Measurements from ENCODE around the gene STYXL1. TPM values are rescaled to one million over a fixed set of nuclear protein-coding genes. Genes with fewer than 3 reads are reported as not detected.

Gene STYXL1
- total and polyA plus RNA-seq, 4 donors: 16.4 to 27.5 (median 17.1) TPM

DNA sequence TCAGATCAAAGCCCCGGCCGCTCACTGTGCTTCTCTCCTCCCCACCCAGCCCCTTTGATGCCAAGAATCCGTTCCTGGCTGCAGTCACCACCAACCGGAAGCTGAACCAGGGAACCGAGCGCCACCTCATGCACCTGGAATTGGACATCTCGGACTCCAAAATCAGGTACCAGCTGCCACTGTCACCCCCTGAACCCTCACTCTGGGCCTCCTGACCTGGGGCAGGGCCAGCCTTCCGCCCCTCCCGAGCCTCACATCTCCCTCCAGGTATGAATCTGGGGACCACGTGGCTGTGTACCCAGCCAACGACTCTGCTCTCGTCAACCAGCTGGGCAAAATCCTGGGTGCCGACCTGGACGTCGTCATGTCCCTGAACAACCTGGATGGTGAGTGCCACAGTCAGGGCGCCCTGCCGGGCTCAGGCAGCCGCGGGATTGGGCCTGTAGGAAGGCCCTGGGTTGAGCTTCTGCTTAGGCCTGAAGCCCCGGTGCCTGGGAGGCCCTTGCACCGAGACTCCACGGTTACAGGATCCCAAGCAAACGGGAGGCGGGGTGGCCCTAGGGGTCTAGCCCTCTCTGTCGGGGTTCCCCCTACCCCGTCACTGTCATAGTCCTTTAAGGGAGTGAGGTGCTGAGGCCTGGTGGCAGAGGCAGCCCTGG, 64.2 kb downstream of the STYXL1 start:
- DNase-seq (ENCODE audit: low spot score): no peak
- Histone ChIP-seq H3K9ac (ENCODE audit: low read depth in 1 of 2, low read length in 2 of 2) (no peak overlapping the region), H3K27me3 (ENCODE audit: control insufficient read depth in 4 of 4, insufficient read depth in 4 of 4, low read length in 3 of 4) (no peaks in the 10 kb centered on the region), H3K4me3 (ENCODE audit: low read depth in 1 of 3, low read length in 3 of 3) (no peak overlapping the region), H3K36me3 (ENCODE audit: control insufficient read depth in 4 of 4, insufficient read depth in 3 of 4, low read depth in 1 of 4, low read length in 3 of 4) (peaks cover 42 to 79% (median 52%) of the 10 kb centered on the region in 4 donors), H3K9me3 (ENCODE audit: control insufficient read depth in 4 of 4, low read length in 3 of 4) (no peaks in the 10 kb centered on the region), H3K27ac (ENCODE audit: low read depth in 1 of 2, low read length in 2 of 2) (no peak overlapping the region), H3K4me1 (ENCODE audit: control insufficient read depth in 4 of 4, insufficient read depth in 4 of 4, low read length in 3 of 4) (peaks cover 5 to 44% (median 21%) of the 10 kb centered on the region in 4 donors)
- WGBS: 89% methylated on average over 26 of the region's 26 CpGs
- TF ChIP-seq, protein P1, sequence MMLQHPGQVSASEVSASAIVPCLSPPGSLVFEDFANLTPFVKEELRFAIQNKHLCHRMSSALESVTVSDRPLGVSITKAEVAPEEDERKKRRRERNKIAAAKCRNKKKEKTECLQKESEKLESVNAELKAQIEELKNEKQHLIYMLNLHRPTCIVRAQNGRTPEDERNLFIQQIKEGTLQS (IDR thresholded peaks at IDR 0.05): no peak
- TF ChIP-seq RAD21 (IDR thresholded peaks at IDR 0.05) (no peak), FOXA2 (IDR thresholded peaks at IDR 0.05) (no peak), GABPA (IDR thresholded peaks at IDR 0.05 in 1 of 2, conservative IDR thresholded peaks at IDR 0.05 in 1 of 2) (no peak), HNF4G (IDR thresholded peaks at IDR 0.05) (no peak), YY1 (IDR thresholded peaks at IDR 0.05) (no peak), SP1 (IDR thresholded peaks at IDR 0.05) (no peak), NR2F2 (IDR thresholded peaks at IDR 0.05) (no peak), JUND (IDR thresholded peaks at IDR 0.05) (no peak), FOXA1 (IDR thresholded peaks at IDR 0.05) (no peak), EGR1 (IDR thresholded peaks at IDR 0.05; ENCODE audit: low read depth in 2 of 2) (no peak), TAF1 (conservative IDR thresholded peaks at IDR 0.05) (no peak), HNF4A (conservative IDR thresholded peaks at IDR 0.05) (no peak)
- TF ChIP-seq, protein P2, sequence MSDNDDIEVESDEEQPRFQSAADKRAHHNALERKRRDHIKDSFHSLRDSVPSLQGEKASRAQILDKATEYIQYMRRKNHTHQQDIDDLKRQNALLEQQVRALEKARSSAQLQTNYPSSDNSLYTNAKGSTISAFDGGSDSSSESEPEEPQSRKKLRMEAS (IDR thresholded peaks at IDR 0.05): no peak
- TF ChIP-seq, protein P3, sequence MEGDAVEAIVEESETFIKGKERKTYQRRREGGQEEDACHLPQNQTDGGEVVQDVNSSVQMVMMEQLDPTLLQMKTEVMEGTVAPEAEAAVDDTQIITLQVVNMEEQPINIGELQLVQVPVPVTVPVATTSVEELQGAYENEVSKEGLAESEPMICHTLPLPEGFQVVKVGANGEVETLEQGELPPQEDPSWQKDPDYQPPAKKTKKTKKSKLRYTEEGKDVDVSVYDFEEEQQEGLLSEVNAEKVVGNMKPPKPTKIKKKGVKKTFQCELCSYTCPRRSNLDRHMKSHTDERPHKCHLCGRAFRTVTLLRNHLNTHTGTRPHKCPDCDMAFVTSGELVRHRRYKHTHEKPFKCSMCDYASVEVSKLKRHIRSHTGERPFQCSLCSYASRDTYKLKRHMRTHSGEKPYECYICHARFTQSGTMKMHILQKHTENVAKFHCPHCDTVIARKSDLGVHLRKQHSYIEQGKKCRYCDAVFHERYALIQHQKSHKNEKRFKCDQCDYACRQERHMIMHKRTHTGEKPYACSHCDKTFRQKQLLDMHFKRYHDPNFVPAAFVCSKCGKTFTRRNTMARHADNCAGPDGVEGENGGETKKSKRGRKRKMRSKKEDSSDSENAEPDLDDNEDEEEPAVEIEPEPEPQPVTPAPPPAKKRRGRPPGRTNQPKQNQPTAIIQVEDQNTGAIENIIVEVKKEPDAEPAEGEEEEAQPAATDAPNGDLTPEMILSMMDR (IDR thresholded peaks at IDR 0.05; ENCODE audit: low read depth, low read length, missing input control): no peak
- TF ChIP-seq, protein P4, sequence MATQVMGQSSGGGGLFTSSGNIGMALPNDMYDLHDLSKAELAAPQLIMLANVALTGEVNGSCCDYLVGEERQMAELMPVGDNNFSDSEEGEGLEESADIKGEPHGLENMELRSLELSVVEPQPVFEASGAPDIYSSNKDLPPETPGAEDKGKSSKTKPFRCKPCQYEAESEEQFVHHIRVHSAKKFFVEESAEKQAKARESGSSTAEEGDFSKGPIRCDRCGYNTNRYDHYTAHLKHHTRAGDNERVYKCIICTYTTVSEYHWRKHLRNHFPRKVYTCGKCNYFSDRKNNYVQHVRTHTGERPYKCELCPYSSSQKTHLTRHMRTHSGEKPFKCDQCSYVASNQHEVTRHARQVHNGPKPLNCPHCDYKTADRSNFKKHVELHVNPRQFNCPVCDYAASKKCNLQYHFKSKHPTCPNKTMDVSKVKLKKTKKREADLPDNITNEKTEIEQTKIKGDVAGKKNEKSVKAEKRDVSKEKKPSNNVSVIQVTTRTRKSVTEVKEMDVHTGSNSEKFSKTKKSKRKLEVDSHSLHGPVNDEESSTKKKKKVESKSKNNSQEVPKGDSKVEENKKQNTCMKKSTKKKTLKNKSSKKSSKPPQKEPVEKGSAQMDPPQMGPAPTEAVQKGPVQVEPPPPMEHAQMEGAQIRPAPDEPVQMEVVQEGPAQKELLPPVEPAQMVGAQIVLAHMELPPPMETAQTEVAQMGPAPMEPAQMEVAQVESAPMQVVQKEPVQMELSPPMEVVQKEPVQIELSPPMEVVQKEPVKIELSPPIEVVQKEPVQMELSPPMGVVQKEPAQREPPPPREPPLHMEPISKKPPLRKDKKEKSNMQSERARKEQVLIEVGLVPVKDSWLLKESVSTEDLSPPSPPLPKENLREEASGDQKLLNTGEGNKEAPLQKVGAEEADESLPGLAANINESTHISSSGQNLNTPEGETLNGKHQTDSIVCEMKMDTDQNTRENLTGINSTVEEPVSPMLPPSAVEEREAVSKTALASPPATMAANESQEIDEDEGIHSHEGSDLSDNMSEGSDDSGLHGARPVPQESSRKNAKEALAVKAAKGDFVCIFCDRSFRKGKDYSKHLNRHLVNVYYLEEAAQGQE (IDR thresholded peaks at IDR 0.05): no peak

DNA sequence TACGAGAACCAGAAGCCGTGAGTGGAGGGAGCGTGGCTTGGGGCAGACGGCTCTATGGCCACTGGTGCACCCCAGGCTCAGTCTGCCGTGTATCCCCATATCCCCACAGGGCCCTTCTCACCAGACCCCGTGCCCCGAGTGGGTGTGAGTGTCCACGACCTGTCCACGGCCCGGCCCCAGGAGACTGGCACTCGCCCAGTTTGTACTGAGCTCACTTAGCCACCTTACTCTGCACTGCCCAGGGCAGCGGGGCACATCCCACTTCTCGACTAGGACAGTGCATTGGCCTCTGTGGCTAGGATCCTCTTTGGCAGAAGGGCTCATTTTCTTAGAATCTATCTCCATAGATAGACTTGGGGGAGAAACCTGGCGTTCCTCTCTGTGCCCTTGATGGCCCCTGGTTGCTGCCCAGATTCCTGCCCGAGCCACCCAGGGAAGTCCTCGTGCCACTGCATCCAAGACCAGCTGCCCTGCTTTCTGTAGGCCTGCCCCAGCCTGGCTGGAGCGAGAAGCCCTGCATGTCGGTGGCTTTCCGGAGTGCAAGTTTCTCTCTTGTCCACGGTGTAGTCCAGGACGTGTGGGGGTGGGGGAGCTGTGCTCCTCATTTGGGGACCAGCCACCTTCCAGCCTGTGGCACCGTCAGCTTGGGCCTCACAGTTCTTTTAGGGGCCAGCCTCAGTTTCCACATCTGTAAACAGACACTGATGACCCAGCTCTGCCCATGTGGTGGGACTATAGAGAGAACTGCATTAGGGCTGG, 65.3 kb downstream of the STYXL1 start:
- Histone ChIP-seq H3K36me3 (ENCODE audit: control insufficient read depth in 4 of 4, insufficient read depth in 3 of 4, low read depth in 1 of 4, low read length in 3 of 4) (peaks cover 50 to 83% (median 55%) of the 10 kb centered on the region in 4 donors), H3K4me1 (ENCODE audit: control insufficient read depth in 4 of 4, insufficient read depth in 4 of 4, low read length in 3 of 4) (peaks cover 5 to 50% (median 24%) of the 10 kb centered on the region in 4 donors), H3K9me3 (ENCODE audit: control insufficient read depth in 4 of 4, low read length in 3 of 4) (no peaks in the 10 kb centered on the region), H3K27me3 (ENCODE audit: control insufficient read depth in 4 of 4, insufficient read depth in 4 of 4, low read length in 3 of 4) (no peaks in the 10 kb centered on the region), H3K9ac (ENCODE audit: low read depth in 1 of 2, low read length in 2 of 2) (no peak overlapping the region), H3K27ac (ENCODE audit: low read depth in 1 of 2, low read length in 2 of 2) (peak overlapping the region in 1 of 2 donors; percentile 5), H3K4me3 (ENCODE audit: low read depth in 1 of 3, low read length in 3 of 3) (no peak overlapping the region)
- DNase-seq (ENCODE audit: low spot score): no peak
- 79% methylated on average over 22 of the region's 22 CpGs for whole genome bisulfite sequencing
- TF ChIP-seq FOXA2 (IDR thresholded peaks at IDR 0.05) (no peak), YY1 (IDR thresholded peaks at IDR 0.05) (no peak)

Data from liver (tissue), 9 donors.